Measurements from ENCODE around the gene RAP1GAP2. TPM values are rescaled to one million over a fixed set of nuclear protein-coding genes. Genes with fewer than 3 reads are reported as not detected.

Gene RAP1GAP2
- total RNA-seq, 4 donors from 2014 or later = 1.5 to 23.1 (median 6.7) TPM

DNA sequence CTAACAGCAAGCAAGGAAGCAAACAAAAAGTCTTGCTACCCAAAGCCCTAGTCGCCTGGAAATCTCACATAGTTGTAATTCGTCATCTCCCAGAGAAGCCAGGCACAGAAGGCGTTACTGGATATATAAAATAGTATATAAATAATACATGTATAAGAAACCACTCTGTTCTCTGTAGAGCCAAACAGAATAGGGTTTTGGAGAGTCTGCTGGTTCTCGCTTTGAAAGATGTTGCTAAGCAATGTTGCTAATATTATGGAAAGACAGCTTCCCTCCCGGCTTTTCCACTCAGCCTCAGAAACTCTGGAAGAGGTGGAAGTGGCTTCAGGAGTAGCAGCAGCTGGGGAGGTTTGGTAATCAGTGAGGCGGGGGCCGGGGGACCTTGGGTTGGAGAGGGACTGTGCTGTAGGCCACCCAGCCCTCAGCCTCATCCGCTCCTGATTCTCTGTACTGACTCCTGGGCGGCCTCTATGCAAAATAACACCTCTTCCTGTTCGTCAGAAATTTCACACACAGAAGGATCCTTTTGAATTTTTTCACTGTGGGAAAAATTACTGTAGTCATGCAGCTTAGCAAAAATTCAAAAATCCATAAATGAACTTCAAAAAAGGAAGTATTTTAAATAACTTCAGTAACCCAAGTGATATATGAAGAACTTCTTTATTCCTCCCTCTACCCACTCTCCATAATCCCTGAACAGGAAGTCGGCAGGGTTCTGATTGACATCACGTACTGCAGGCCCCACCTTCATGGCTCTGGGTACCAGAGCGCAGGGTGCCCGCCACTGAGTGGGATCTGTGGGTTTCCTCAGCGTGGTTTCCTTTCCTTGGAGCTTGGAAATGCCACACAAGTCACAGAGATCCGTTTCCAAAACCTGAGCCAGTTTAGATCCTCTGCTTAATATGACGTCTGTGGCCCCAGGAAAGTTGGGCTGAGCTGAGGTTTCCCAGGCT is 51.4 kb downstream of the RAP1GAP2 start:
- TF ChIP-seq CTCF (IDR thresholded peaks at IDR 0.05) (no peak), POLR2A (IDR thresholded peaks at IDR 0.05) (no peak)
- no peak overlapping the region for H3K4me3 ChIP-seq
- no peaks in the 10 kb centered on the region for H3K36me3 ChIP-seq
- intact Hi-C loops (cut with DNase I; ENCODE audit: low total_unique reads) = loop anchor here (5.0 kb wide), 1 partner anchor 165 kb away; no protein-coding TSS in a partner anchor
- no peaks in the 10 kb centered on the region for H3K4me1 ChIP-seq
- H3K27ac ChIP-seq = no peak overlapping the region
- DNase-seq = no peak
- H3K27me3 ChIP-seq = no peaks in the 10 kb centered on the region
- no peaks in the 10 kb centered on the region for H3K9me3 ChIP-seq

GRCh38 chr17:2849327-2849670 is 53.1 kb downstream of the RAP1GAP2 start:
- intact Hi-C loops (cut with DNase I; ENCODE audit: low total_unique reads) = loop anchor here (5.0 kb wide), 1 partner anchor 163 kb away; no protein-coding TSS in a partner anchor
- Histone ChIP-seq H3K4me3 (no peak overlapping the region), H3K9me3 (no peaks in the 10 kb centered on the region), H3K4me1 (peaks cover 0 to under 1% of the 10 kb centered on the region in 2 donors), H3K27ac (no peak overlapping the region), H3K36me3 (no peaks in the 10 kb centered on the region), H3K27me3 (no peaks in the 10 kb centered on the region)
- no peak for DNase-seq
- TF ChIP-seq CTCF (IDR thresholded peaks at IDR 0.05) (no peak), POLR2A (IDR thresholded peaks at IDR 0.05) (no peak)

- no peak for TF ChIP-seq POLR2A (IDR thresholded peaks at IDR 0.05)
- TF ChIP-seq CTCF (IDR thresholded peaks at IDR 0.05) = no peak
- no peak overlapping the region for H3K4me3 ChIP-seq
- no peaks in the 10 kb centered on the region for H3K27me3 ChIP-seq
- no peak for DNase-seq
- no peak overlapping the region for H3K27ac ChIP-seq
- no peaks in the 10 kb centered on the region for H3K9me3 ChIP-seq
- peaks cover 0 to 8% of the 10 kb centered on the region in 2 donors for H3K4me1 ChIP-seq
- no peaks in the 10 kb centered on the region for H3K36me3 ChIP-seq
- intact Hi-C loops (cut with DNase I; ENCODE audit: low total_unique reads) = no loop called here
These were observed 54.8 kb downstream of the RAP1GAP2 start for GRCh38 chr17:2850991-2851390.

DNA sequence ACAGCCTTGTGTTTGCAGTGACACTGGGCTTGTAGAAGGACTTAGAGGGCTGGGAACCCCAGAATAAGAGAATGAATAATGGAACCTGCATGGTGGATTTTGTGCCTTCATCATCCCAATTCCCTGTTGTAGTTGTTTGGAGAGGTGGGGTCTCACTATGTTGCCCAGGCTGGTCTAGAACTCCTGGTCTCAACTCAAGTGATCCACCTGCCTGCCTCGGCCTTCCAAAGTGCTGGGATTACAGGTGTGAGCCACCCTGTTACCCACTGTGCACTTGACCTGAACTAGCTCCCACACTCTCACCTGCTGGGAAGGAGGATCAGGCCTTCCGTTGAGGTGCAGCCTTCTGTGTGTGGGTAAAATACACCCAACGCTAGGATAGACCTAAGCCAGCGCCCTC is 55.4 kb downstream of the RAP1GAP2 start:
- DNase-seq = no peak
- Histone ChIP-seq H3K36me3 (no peaks in the 10 kb centered on the region), H3K9me3 (no peaks in the 10 kb centered on the region), H3K4me3 (no peak overlapping the region), H3K27me3 (no peaks in the 10 kb centered on the region), H3K27ac (no peak overlapping the region), H3K4me1 (peaks cover 0 to 8% of the 10 kb centered on the region in 2 donors)
- TF ChIP-seq CTCF (IDR thresholded peaks at IDR 0.05) (no peak), POLR2A (IDR thresholded peaks at IDR 0.05) (no peak)
- intact Hi-C loops (cut with DNase I; ENCODE audit: low total_unique reads) = no loop called here

DNA sequence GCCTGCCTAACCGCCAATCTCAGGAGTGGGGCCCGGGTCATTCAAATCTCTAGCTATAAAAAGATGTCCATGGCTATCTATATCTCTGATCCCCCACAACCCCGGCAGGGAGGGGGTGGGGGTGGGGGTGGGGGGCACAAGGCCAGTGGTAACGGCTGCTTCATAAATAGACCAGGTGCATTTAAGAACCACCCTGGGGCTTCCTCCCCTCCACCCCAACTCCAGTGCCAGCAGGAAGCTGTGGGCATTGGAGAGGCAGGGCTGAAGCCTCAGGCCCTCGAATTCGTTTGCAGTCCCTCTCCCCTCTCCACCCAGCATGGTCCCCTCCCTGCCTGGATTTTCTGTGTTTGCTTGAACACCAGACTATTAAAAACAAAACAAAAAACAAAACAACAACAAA is 56.0 kb downstream of the RAP1GAP2 start:
- H3K9me3 ChIP-seq = no peaks in the 10 kb centered on the region
- intact Hi-C loops (cut with DNase I; ENCODE audit: low total_unique reads) = no loop called here
- peak overlapping the region; percentile 69 to 90 for H3K27ac ChIP-seq
- no peaks in the 10 kb centered on the region for H3K36me3 ChIP-seq
- no peak for DNase-seq
- H3K27me3 ChIP-seq = no peaks in the 10 kb centered on the region
- no peak overlapping the region for H3K4me3 ChIP-seq
- TF ChIP-seq CTCF (IDR thresholded peaks at IDR 0.05) (no peak), POLR2A (IDR thresholded peaks at IDR 0.05) (no peak)
- H3K4me1 ChIP-seq = peaks cover 0 to 8% of the 10 kb centered on the region in 2 donors

All from uterus (tissue), 4 donors.